IPS DF 4.7 (cell line): ENCODE data around the gene FRRS1L.

Experiments
- DNase-seq: peaks from one replicate; pipeline ENCODE4 v3.0.0-alpha.2; 2013; ENCODE audit warnings: low spot score; ENCODE audit errors: extremely low read depth

Gene FRRS1L

GRCh38 chr9:109176963-109177362, 9.9 kb upstream of the FRRS1L start:
- no peak for DNase-seq

GRCh38 chr9:109176386-109176785, 9.3 kb upstream of the FRRS1L start:
- DNase-seq = no peak

DNA sequence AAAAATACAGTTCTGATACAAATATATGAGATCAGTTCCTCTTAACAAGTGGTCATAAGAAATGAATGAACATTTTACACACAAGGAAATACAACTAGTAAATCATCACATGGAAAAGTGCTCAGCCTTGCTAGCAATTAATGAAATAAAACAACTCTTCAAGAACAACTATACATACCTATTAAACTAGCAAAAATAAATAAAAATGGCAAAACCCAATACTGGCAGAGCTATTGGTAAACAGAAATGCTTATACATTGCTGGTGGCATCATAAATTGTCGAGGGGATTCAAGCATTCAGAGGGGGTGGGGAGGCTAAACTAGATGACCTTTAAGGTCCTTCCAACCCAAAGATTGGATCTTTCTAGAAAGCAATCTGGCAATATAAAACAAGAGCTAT, 5.9 kb upstream of the FRRS1L start:
- DNase-seq = no peak

GRCh38 chr9:109171926-109172325, 4.9 kb upstream of the FRRS1L start:
- no peak for DNase-seq

GRCh38 chr9:109168170-109168569, 1.1 kb upstream of the FRRS1L start:
- no peak for DNase-seq

- DNase-seq = no peak
Measured at GRCh38 chr9:109167716-109168115, 667 bp upstream of the FRRS1L start.

- DNase-seq = no peak
Measured at GRCh38 chr9:109166171-109166770, 778 bp downstream of the FRRS1L start.

GRCh38 chr9:109164042-109164441, 3.0 kb downstream of the FRRS1L start:
- DNase-seq = no peak

DNA sequence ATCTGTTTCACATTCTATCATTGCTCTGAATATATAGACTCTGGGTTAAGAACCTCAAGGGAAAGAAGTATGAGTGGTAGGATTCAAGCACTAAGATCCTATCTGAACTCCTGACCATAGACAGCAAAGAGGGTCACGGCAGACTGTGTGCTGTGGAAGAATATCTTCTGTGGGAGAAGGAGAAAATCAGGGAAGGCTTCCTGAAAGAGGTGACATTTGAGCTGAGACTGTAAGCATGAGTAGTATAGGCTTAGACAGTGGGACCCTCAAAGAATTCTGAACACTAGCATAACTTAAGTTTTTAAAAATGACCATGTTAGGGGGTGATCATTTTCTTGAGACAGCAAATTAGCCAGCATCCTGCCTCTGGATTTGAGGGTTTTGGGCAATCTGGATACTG, 3.9 kb downstream of the FRRS1L start:
- DNase-seq = no peak

- DNase-seq = no peak
Measured at GRCh38 chr9:109162677-109163076, 4.4 kb downstream of the FRRS1L start.

- no peak for DNase-seq
Measured at GRCh38 chr9:109161471-109161870, 5.6 kb downstream of the FRRS1L start.

- no peak for DNase-seq
Measured at GRCh38 chr9:109159583-109159982, 7.5 kb downstream of the FRRS1L start.

DNA sequence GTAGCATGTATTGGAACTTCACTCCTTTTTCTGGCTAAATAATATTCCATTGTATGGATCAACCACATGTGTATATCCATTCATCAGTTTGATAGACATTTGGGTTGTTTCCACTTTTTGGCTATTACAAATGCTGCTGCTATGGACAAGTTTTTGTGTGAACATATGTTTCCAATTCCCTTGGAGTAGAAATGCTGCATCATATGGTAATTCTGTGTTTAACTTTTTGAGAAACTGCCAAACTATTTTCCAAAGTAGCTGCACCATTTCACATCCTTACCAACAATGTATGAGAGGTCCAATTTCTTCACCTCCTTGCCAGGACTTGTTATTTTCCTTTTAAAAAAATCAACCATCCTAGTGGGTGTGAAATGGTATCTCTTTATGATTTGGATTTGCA, 8.4 kb downstream of the FRRS1L start:
- DNase-seq = no peak

- DNase-seq = no peak
Measured at GRCh38 chr9:109156708-109157107, 10.3 kb downstream of the FRRS1L start.

- DNase-seq = no peak
Measured at GRCh38 chr9:109150925-109151545, 16.0 kb downstream of the FRRS1L start.

DNA sequence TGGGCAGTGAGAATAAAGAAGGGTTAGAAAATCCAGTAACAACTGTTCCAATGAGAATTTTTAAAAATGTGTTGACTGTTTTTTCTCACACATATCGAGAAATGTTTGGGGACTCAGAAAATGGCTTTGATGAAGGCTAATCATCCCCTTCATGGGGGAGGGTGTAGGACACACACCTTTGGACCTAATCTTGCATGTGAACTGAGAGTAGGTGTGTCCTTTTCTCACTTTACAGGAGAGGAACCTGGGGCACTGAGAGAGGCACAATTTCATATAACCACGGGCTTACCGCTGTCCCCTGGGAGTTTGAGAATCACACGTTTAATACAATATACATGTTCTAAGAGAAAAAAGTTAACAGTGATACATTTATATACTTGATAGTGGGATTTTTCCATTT, 17.3 kb downstream of the FRRS1L start:
- DNase-seq = no peak

- DNase-seq = no peak
Measured at GRCh38 chr9:109149089-109149488, 18.0 kb downstream of the FRRS1L start.

DNA sequence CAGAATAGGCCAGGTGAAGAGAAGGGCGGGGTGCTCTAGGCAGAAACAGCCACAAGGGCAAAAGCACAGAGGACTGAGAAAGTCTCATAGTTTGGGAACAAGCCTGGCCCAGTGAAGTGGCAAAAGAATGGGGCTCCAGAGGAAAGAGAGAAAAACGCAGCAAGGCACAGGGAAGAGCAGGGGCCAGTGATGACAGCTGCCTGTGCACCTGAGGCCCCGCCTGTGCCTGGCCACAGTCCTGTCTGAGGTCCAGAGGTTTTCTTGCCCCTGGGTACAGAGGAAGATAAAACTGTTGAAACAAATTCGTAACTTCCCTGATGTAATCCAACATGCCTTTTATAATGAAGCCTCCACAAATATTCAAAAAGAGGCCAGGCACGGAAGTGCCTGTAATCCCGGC, 22.0 kb downstream of the FRRS1L start:
- DNase-seq = no peak

GRCh38 chr9:109143881-109144562, 23.0 kb downstream of the FRRS1L start:
- no peak for DNase-seq

DNA sequence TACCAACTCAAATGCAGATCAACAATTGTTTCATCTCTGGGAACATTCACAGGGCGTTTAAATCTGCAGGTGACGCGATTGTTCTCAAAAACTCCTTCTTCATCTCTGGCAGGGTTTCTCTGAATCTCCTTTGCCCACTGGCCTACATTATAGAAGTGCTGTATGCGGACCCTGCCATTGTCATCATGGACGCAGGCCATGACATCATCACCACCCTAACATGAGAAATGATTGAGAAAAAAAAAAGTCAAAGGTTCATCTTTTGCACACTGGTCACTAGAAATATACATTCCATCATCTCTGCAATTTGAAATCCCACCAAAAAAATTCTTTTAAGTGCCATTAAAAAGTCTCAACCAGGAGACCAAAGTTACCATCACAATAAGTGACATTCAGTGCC, 25.7 kb downstream of the FRRS1L start:
- DNase-seq = no peak

DNA sequence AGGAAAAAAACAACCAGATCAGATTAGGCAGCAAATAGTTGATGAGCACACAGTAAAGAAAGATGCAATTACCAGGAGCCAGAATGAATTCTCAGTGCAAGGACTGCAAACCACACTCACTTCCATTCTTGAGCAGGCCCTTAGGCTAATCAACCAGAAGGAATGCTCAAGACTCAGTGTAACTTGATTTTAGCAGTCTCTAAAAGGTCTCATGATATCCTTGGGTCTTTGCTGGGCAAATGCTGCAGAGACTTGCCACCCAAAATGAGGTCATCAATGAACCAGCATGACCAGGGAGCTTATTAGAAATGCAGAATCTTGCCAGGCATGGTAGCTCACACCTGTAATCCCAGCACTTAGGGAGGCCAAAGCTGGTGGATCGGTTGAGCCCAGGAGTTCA, 27.2 kb downstream of the FRRS1L start:
- DNase-seq = no peak

- no peak for DNase-seq
Measured at GRCh38 chr9:109138421-109138820, 28.6 kb downstream of the FRRS1L start.

DNA sequence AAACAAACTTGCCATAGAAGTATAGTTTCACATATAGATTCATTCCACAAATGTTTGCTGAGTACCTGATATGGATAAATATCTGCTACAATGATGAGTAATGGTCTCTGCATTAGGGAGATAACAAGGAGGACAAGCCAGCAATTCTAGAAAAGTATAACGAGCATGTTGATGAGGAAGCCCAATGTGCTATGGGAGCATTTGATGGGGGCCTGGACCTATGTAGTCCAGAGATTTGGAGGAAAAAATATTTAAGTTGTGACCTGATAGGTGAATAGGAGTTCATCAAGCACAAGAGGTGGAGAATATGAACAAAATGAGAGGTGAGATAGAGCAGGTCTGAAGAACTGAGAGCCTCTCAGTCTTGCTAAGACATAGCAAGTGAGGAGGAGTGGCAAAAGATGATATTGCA, 32.9 kb downstream of the FRRS1L start:
- DNase-seq = no peak
